Measurements from ENCODE around the gene INPP5K.

DNA sequence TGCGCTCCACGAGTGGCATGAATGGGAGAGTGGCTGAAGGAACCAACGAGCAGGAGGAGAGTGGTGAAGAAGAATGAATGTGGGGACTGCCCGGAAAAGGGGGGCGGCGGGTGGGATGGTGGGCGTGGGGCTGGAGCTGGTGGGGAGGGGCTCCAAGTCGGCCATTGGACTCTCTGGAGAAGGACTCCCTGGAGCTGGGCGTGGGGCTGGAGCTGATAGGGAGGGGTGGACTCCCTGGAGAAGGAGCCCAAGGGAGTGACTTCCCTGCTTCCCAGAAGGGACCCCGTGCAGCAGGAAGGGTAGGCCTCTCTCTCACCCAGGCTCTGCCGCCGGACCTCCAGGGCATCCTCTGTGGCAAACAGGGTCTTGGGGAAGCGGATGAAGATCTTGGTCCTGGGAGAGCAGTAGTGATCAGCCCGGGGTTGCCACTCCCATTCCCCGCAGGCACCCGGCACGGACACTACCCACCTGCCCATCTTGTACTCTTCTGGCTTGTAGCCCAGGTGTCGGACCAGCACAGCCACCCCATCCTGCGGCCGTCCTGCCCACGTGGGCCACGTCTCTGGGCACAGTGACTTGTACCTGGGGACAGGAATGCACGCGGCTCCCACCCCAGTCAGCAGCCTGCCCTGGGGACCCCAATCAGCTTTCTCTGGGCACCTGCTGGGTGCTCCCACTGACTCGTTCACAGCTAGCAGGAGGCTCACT is 45.5 kb downstream of the INPP5K start:
- no peak for TF ChIP-seq CTCF (IDR thresholded peaks at IDR 0.05)
- TF ChIP-seq ZFX (IDR thresholded peaks at IDR 0.05; ENCODE audit: borderline replicate concordance), result no peak
